IPS DF 6.9 (cell line): ENCODE measurements around the gene TMEM260.

Experiments used
- DNase-seq: peaks from one replicate; pipeline ENCODE4 v3.0.0-alpha.2; 2013; ENCODE audit warnings: low read depth, low spot score
- H3K27ac ChIP-seq: one replicate; pipeline ENCODE4 v1.5.1; 2013; ENCODE audit warnings: low read length, control low read depth
- H3K27me3 ChIP-seq: 2 replicates; pipeline ENCODE4 v1.6.1; 2013; ENCODE audit warnings: mild to moderate bottlenecking, low read length; ENCODE audit not compliant: control insufficient read depth, insufficient read depth
- H3K36me3 ChIP-seq: 2 replicates; pipeline ENCODE4 v1.6.1; 2013; ENCODE audit warnings: low read length; ENCODE audit not compliant: control insufficient read depth, insufficient read depth
- H3K4me1 ChIP-seq: 2 replicates; pipeline ENCODE4 v1.6.1; 2013; ENCODE audit warnings: low read length; ENCODE audit not compliant: control insufficient read depth, insufficient read depth
- H3K4me3 ChIP-seq: 2 replicates; pipeline ENCODE4 v1.5.1; 2013; ENCODE audit warnings: mild to moderate bottlenecking, low read length
- H3K9me3 ChIP-seq: 2 replicates; pipeline ENCODE4 v1.6.1; 2013; ENCODE audit warnings: low read length, inconsistent platforms; ENCODE audit not compliant: control insufficient read depth, insufficient read depth
- WGBS: extraction: QIAGEN DNeasy Blood & Tissue Kit; methylation state at CpG from one replicate; pipeline ENCODE4 v1.1.7; 2013; ENCODE audit warnings: mixed read lengths, missing lambda C conversion rate; ENCODE audit not compliant: insufficient read length, insufficient coverage; 5-methylcytosine and 5-hydroxymethylcytosine counted together

TMEM260 gene

GRCh38 chr14:56561606-56562005, 18.0 kb upstream of the TMEM260 start:
- Histone ChIP-seq H3K4me1 (no peaks in the 10 kb centered on the region), H3K36me3 (no peaks in the 10 kb centered on the region), H3K27me3 (no peaks in the 10 kb centered on the region), H3K4me3 (no peak overlapping the region), H3K9me3 (no peaks in the 10 kb centered on the region), H3K27ac (no peak overlapping the region)
- DNase-seq: no peak
- WGBS: no CpG with 5 or more reads among the region's 2 CpGs

- H3K27me3 ChIP-seq: no peaks in the 10 kb centered on the region
- DNase-seq: no peak
- H3K36me3 ChIP-seq: no peaks in the 10 kb centered on the region
- H3K4me3 ChIP-seq: no peak overlapping the region
- H3K27ac ChIP-seq: no peak overlapping the region
- H3K4me1 ChIP-seq: no peaks in the 10 kb centered on the region
- no CpG with 5 or more reads among the region's 1 CpG for WGBS
- H3K9me3 ChIP-seq: no peaks in the 10 kb centered on the region
Observed at GRCh38 chr14:56562883-56563282, 16.7 kb upstream of the TMEM260 start.

- Histone ChIP-seq H3K27me3 (no peaks in the 10 kb centered on the region), H3K27ac (no peak overlapping the region), H3K4me3 (no peak overlapping the region), H3K4me1 (no peaks in the 10 kb centered on the region), H3K36me3 (no peaks in the 10 kb centered on the region), H3K9me3 (no peaks in the 10 kb centered on the region)
- no peak for DNase-seq
Observed at GRCh38 chr14:56569174-56569573, 10.4 kb upstream of the TMEM260 start.

DNA sequence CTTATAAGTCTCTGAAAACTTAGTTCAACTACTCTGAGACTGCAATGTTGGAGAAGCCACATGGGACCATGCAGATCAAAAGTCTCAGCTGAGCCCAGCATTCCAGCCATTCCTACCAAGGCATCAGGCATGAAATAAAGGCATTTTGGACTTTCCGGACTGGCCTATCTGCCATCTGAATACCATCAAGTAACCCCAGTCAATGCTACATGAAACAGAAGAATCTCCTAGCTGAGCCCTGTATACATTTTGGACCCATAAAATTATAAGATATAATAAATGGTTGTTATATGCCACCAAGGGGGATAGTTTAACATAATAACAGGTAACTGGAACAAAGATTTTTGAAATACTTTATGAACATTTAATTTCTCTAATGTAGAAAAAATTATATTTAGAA, 9.3 kb upstream of the TMEM260 start:
- H3K4me3 ChIP-seq: no peak overlapping the region
- no peaks in the 10 kb centered on the region for H3K9me3 ChIP-seq
- H3K27ac ChIP-seq: no peak overlapping the region
- no peaks in the 10 kb centered on the region for H3K36me3 ChIP-seq
- H3K27me3 ChIP-seq: no peaks in the 10 kb centered on the region
- H3K4me1 ChIP-seq: no peaks in the 10 kb centered on the region
- no CpG with 5 or more reads among the region's 1 CpG for WGBS
- DNase-seq: no peak

DNA sequence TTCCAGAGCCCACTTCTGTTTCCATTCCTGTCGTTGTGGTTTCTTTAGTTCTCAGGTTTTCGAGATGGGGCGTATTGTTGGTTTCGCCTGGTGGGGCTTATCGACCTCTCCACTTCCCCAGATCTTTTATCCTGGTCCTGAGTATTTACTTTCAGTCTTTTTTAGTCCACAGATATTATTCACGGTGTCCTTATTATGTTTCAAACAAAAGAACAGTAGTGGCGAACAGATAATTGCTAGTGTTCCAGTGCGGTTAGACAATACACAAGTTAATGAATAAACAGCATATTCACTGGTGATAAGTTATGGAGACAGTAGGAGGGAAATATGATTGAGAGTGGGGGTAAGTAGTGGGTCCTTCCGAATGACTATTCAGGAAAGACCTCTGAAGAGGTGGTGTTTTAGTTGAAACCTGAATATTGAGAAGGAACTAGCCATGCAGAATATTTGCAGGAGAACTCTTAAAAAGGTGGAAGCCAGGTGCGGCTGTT, 668 bp downstream of the TMEM260 start:
- no peak overlapping the region for H3K27ac ChIP-seq
- H3K27me3 ChIP-seq: no peaks in the 10 kb centered on the region
- H3K4me3 ChIP-seq: peak overlapping the region; percentile 100; the same call in 1 of the 2 replicates
- DNase-seq: no peak
- H3K36me3 ChIP-seq: no peaks in the 10 kb centered on the region
- no peaks in the 10 kb centered on the region for H3K4me1 ChIP-seq
- no CpG with 5 or more reads among the region's 10 CpGs for WGBS
- no peaks in the 10 kb centered on the region for H3K9me3 ChIP-seq

- H3K4me1 ChIP-seq: no peaks in the 10 kb centered on the region
- DNase-seq: no peak
- H3K27ac ChIP-seq: no peak overlapping the region
- no peak overlapping the region for H3K4me3 ChIP-seq
- no peaks in the 10 kb centered on the region for H3K36me3 ChIP-seq
- H3K27me3 ChIP-seq: no peaks in the 10 kb centered on the region
- no peaks in the 10 kb centered on the region for H3K9me3 ChIP-seq
- WGBS: no CpG with 5 or more reads among the region's 6 CpGs
Observed at GRCh38 chr14:56581041-56581727, 1.6 kb downstream of the TMEM260 start.

- no CpG with 5 or more reads among the region's 7 CpGs for WGBS
- no peaks in the 10 kb centered on the region for H3K27me3 ChIP-seq
- H3K27ac ChIP-seq: no peak overlapping the region
- no peaks in the 10 kb centered on the region for H3K4me1 ChIP-seq
- DNase-seq: no peak
- no peaks in the 10 kb centered on the region for H3K36me3 ChIP-seq
- no peak overlapping the region for H3K4me3 ChIP-seq
- no peaks in the 10 kb centered on the region for H3K9me3 ChIP-seq
Observed at GRCh38 chr14:56585461-56586084, 6.0 kb downstream of the TMEM260 start.

GRCh38 chr14:56587701-56588100, 8.1 kb downstream of the TMEM260 start:
- Histone ChIP-seq H3K36me3 (no peaks in the 10 kb centered on the region), H3K4me3 (no peak overlapping the region), H3K27ac (no peak overlapping the region), H3K9me3 (no peaks in the 10 kb centered on the region), H3K4me1 (no peaks in the 10 kb centered on the region), H3K27me3 (no peaks in the 10 kb centered on the region)
- no peak for DNase-seq
- no CpG with 5 or more reads among the region's 1 CpG for WGBS

DNA sequence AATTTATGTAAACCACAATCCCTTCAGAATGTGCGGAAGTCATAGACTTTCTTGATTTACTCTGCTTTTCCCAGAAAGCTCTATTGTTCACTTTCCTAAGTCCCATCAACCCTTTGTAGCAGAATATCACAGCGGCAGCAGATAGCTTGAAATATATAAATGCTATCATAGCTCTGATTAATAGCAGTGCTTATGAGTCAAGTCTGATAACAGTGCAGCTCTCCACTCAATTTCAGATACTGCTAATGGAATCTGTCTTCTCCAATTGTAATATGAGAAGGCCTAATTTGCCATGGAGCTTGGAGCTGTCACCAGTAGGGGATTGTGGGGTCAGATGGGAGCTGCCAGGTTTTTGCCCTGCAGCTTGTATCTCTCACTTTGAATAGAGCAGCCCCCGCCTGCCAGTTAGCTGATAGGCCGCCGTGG, 10.9 kb downstream of the TMEM260 start:
- Histone ChIP-seq H3K4me3 (no peak overlapping the region), H3K27ac (no peak overlapping the region), H3K4me1 (no peaks in the 10 kb centered on the region), H3K36me3 (no peaks in the 10 kb centered on the region), H3K9me3 (no peaks in the 10 kb centered on the region), H3K27me3 (no peaks in the 10 kb centered on the region)
- no peak for DNase-seq
- no CpG with 5 or more reads among the region's 5 CpGs for WGBS

GRCh38 chr14:56592746-56593544, 13.3 kb downstream of the TMEM260 start:
- no peaks in the 10 kb centered on the region for H3K36me3 ChIP-seq
- no peaks in the 10 kb centered on the region for H3K4me1 ChIP-seq
- H3K27ac ChIP-seq: no peak overlapping the region
- WGBS: no CpG with 5 or more reads among the region's 5 CpGs
- no peaks in the 10 kb centered on the region for H3K9me3 ChIP-seq
- no peak for DNase-seq
- no peak overlapping the region for H3K4me3 ChIP-seq
- H3K27me3 ChIP-seq: no peaks in the 10 kb centered on the region
